Neural crest cell (in vitro differentiated cells): ENCODE measurements around the gene LRRC56. TPM values are rescaled to one million over a fixed set of nuclear protein-coding genes. Genes with fewer than 3 reads are reported as not detected.
A peak's percentile ranks its signal among the peaks of the same experiment; 100 is the strongest.

ENCODE experiments used
- DNase-seq: peaks from one replicate; pipeline ENCODE4 v3.0.0; 2021; ENCODE audit warnings: low read depth, mixed read lengths, low spot score
- H3K27ac Mint-ChIP-seq: one replicate; pipeline ENCODE4 v1.8.0; 2021; ENCODE audit warnings: mild to moderate bottlenecking, mixed read lengths; ENCODE audit not compliant: unreplicated experiment
- H3K27me3 Mint-ChIP-seq: 2 replicates; pipeline ENCODE4 v1.8.0; 2021; ENCODE audit warnings: low read depth, mild to moderate bottlenecking, mixed read lengths
- H3K36me3 Mint-ChIP-seq: 2 replicates; pipeline ENCODE4 v1.8.0; 2021; ENCODE audit warnings: low read depth, mild to moderate bottlenecking, mixed read lengths
- H3K4me1 Mint-ChIP-seq: 2 replicates; pipeline ENCODE4 v1.8.0; 2021; ENCODE audit warnings: mixed read lengths
- H3K4me3 Mint-ChIP-seq: one replicate; pipeline ENCODE4 v1.8.0; 2021; ENCODE audit warnings: mild to moderate bottlenecking, mixed read lengths
- H3K9me3 Mint-ChIP-seq: 2 replicates; pipeline ENCODE4 v1.8.0; 2021; ENCODE audit warnings: mixed read lengths
- total RNA-seq: library from RNA; stranded (reverse); gene quantifications from 2 replicates; pipeline ENCODE4 v1.2.1, GENCODE V29; 2021
- TF ChIP-seq, protein P1 (sequence below): fragments of 200-600 bp; sonication (generic); conservative IDR thresholded peaks from 2 replicates; pipeline ENCODE4 v1.5.0; 2021; ENCODE audit warnings: antibody characterized with exemption, mild to moderate bottlenecking

Gene LRRC56
- total RNA-seq, 1 donor from 2014 or later: 2.1 TPM

DNA sequence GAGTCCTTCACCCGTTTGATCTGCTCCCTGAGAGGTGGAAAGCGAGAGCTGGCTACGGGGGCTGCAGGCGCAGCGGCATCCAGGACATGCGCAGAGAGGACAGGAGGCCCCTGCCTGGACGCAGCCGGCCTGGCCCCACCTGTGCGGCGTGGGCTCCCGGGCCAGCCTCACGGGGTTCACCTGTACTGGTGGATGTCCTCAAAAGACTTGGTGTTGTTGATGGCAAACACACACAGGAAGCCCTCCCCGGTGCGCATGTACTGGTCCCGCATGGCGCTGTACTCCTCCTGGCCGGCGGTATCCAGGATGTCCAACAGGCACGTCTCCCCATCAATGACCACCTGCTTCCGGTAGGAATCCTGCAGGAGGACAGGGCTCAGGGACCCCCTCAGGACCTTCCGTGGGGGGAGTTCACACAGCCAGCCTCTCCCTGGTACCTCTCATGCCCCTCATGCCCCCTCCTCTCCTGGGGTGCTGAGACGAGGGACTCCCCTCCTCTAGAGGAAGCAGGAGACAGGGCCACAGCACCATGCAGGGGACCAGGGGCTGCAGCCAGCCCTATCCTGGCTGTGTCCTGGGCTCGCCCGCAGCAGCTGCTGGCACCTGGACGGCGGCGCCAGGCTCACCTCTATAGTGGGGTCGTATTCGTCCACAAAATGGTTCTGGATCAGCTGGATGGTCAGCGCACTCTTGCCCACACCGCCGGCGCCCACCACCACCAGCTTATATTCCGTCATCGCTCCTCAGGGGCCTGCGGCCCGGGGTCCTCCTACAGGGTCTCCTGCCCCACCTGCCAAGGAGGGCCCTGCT is 3.5 kb upstream of the LRRC56 start:
- no peak overlapping the region for H3K27ac Mint-ChIP-seq
- H3K9me3 Mint-ChIP-seq: no peaks in the 10 kb centered on the region
- no peak for DNase-seq
- TF ChIP-seq, protein P1, sequence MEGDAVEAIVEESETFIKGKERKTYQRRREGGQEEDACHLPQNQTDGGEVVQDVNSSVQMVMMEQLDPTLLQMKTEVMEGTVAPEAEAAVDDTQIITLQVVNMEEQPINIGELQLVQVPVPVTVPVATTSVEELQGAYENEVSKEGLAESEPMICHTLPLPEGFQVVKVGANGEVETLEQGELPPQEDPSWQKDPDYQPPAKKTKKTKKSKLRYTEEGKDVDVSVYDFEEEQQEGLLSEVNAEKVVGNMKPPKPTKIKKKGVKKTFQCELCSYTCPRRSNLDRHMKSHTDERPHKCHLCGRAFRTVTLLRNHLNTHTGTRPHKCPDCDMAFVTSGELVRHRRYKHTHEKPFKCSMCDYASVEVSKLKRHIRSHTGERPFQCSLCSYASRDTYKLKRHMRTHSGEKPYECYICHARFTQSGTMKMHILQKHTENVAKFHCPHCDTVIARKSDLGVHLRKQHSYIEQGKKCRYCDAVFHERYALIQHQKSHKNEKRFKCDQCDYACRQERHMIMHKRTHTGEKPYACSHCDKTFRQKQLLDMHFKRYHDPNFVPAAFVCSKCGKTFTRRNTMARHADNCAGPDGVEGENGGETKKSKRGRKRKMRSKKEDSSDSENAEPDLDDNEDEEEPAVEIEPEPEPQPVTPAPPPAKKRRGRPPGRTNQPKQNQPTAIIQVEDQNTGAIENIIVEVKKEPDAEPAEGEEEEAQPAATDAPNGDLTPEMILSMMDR: no peak
- no peaks in the 10 kb centered on the region for H3K36me3 Mint-ChIP-seq
- H3K27me3 Mint-ChIP-seq: peaks cover 14% of the 10 kb centered on the region
- peaks cover 4% of the 10 kb centered on the region for H3K4me1 Mint-ChIP-seq
- H3K4me3 Mint-ChIP-seq: peak overlapping the region; percentile 38

DNA sequence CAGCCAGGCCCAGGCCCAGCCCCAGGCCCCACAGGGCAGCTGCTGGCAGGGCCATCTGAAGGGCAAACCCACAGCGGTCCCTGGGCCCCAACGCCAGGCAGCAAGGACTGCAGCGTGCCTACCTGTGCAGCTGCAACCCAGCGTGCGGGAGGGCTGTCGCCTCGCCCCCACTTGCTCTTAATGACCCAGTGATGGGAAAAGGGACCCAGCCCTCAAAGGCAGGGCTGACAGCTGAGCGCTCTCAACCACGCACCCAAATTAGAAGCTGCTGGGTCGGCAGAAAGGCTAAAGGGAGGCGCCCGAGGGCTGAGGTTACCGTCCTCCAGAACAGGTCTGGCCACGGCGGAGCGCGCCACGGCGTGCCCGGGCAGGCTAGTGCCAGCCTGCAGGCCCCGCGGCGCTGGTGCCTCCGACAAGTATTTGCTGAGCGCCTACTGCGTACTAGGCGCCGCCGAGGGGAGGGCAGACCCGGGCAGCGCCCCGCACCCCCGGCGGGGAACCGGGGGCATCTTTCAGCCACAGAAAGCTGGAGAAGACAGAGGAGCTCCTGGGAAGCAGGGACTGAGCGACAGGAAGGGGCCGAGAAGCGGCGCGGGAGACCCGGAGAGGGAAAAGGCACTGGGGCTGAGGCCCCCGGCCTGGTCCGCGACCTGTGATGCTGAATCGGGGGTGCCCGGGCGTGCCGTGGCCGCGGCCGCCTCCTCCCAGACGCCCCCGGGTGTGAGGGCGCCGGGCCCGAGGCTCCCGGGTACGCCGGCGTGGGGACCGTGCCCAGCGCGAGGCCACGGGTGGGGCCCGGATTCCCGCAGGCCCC is 2.7 kb upstream of the LRRC56 start:
- no peak for DNase-seq
- no peak overlapping the region for H3K27ac Mint-ChIP-seq
- H3K36me3 Mint-ChIP-seq: no peaks in the 10 kb centered on the region
- peak overlapping the region; percentile 72 for H3K4me3 Mint-ChIP-seq
- peaks cover 4% of the 10 kb centered on the region for H3K4me1 Mint-ChIP-seq
- H3K9me3 Mint-ChIP-seq: no peaks in the 10 kb centered on the region
- H3K27me3 Mint-ChIP-seq: peaks cover 14% of the 10 kb centered on the region
- TF ChIP-seq, protein P1: no peak

DNA sequence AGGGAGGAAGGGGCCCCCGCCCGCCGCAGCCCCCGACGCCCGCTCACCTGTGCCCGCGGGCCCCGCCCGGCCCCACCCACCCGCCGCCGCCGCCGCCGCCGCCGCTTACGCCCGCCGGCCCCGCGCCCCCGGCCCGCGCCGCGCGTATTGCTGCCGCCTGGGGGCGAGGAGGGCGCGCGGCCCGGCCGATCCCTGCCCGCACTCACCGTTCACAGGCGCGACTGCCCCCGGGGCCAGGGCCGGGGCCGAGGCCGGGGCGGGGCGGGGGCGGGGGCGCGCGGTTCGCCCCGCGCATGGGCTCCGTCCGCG is 2.2 kb upstream of the LRRC56 start:
- peaks cover 14% of the 10 kb centered on the region for H3K27me3 Mint-ChIP-seq
- TF ChIP-seq, protein P1: no peak
- H3K4me3 Mint-ChIP-seq: no peak overlapping the region
- H3K9me3 Mint-ChIP-seq: no peaks in the 10 kb centered on the region
- peaks cover 4% of the 10 kb centered on the region for H3K4me1 Mint-ChIP-seq
- no peak overlapping the region for H3K27ac Mint-ChIP-seq
- no peaks in the 10 kb centered on the region for H3K36me3 Mint-ChIP-seq
- no peak for DNase-seq

DNA sequence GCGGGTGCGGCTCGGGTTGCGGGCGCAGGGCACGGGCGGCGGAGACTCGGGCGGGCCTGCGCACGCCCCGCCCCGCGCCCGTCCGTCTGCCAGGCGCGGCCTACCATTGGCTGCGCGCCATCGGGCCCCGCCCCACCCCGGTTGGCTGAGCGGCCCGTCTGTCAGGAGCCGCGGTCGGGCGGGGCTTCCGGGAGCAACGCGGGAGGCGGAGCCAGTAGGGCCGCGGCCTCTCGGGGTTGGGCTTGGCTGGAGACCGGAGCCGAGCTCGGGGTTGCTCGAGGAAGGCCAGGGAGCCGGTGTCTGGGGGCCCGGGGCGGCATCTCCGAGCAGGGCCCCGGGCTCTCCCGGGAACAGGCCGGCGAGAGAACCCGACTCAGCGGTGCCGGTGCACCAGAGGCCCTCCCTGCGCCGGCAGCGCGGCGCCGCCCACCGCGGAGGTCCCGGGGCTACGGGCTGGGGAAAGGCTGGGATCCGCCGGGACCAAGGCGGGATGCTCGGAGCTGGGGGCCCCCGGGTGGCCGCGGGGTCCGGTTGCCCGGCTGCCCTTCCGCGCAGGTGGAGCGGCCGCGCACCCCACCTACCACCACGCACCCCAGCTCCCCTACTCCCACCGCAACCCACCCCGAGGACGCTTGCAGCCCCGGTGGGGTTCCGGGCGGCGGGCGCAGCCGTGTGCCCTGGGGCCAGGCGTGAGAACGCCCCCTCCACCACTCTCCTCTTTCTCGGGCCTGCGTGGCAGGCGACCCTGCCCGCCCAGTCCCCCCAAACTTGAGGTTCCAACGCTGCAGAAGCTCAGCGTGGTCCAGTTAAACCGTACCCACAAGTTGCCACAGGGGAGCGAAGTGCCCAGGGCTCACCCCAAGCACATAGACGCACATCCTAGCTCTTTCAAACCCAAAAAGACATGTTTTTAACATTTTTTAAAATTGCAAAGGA is 1.5 kb upstream of the LRRC56 start, which contains the start of gene HRAS:
HRAS (minus strand) TSS at position 58 of the 936 bp plus-strand sequence.
- H3K4me1 Mint-ChIP-seq: peaks cover 4% of the 10 kb centered on the region
- no peak within 1 kb of the TSS for H3K27ac Mint-ChIP-seq
- no peaks in the 10 kb centered on the region for H3K36me3 Mint-ChIP-seq
- DNase-seq: peak; percentile 90
- TF ChIP-seq, protein P1: no peak
- no peaks in the 10 kb centered on the region for H3K9me3 Mint-ChIP-seq
- peak within 1 kb of the TSS; percentile 92 for H3K4me3 Mint-ChIP-seq
- H3K27me3 Mint-ChIP-seq: peaks cover 14% of the 10 kb centered on the region
